CD4-positive, alpha-beta memory T cell (primary cell): ENCODE results near the gene SAMD4B. TPM values are rescaled to one million over a fixed set of nuclear protein-coding genes. Genes with fewer than 3 reads are reported as not detected.
"Not testable (repeated sequence)": the region's sequence is repeated elsewhere in the genome, so short reads cannot be mapped to it uniquely, and the experiment has no call there.

Source experiments
- CTCF ChIA-PET: fragments of 350-600 bp; sonication (Branson Sonifier 250); formaldehyde crosslinking; loops from one replicate; lab custom pipeline; 2021; ENCODE audit warnings: inconsistent platforms; ENCODE audit not compliant: partially characterized antibody; lab: Charles Lee
- POLR2A ChIA-PET: fragments of 350-600 bp; sonication (Branson Sonifier 250); formaldehyde crosslinking; loops from one replicate; lab custom pipeline; 2021; ENCODE audit not compliant: partially characterized antibody; lab: Charles Lee
- DNase-seq, 5 donors: peaks; one replicate each; pipeline versions ENCODE4 v3.0.0 to v3.0.0-alpha.2; 2020 to 2022; ENCODE audit warnings: mixed read lengths in 1 of 5
- H3K27ac ChIP-seq: one replicate; pipeline ENCODE4 v1.7.0; 2013; ENCODE audit warnings: low read depth, low read length
- H3K27me3 ChIP-seq: 2 replicates; pipeline ENCODE4 v1.7.0; 2013; ENCODE audit warnings: mild to moderate bottlenecking, low read length, moderate library complexity; ENCODE audit not compliant: insufficient read depth
- H3K36me3 ChIP-seq: 2 replicates; pipeline ENCODE4 v1.7.0; 2013; ENCODE audit warnings: mild to moderate bottlenecking, low read length, moderate library complexity; ENCODE audit not compliant: insufficient read depth
- H3K4me1 ChIP-seq: 2 replicates; pipeline ENCODE4 v1.7.0; 2013; ENCODE audit warnings: mild to moderate bottlenecking, low read length, moderate library complexity; ENCODE audit not compliant: insufficient read depth
- H3K4me3 ChIP-seq, 2 donors: one replicate each; pipeline ENCODE4 v1.7.0; 2013; ENCODE audit warnings: low read length in 2 of 2, mild to moderate bottlenecking in 1 of 2
- H3K9me3 ChIP-seq, 2 donors: one replicate each; pipeline ENCODE4 v1.7.0; 2013; ENCODE audit warnings: low read length in 2 of 2, control low read depth in 1 of 2; ENCODE audit not compliant: control insufficient read depth in 1 of 2
- H3K27ac Mint-ChIP-seq, 7 donors: one replicate each; pipeline ENCODE4 v1.8.0; 2020 to 2021; ENCODE audit warnings: mixed read lengths in 7 of 7, mild to moderate bottlenecking in 6 of 7, inconsistent platforms in 3 of 7, moderate library complexity in 3 of 7
- H3K27me3 Mint-ChIP-seq, 2 donors: one replicate each; pipeline ENCODE4 v1.8.0; 2020 to 2021; ENCODE audit warnings: mixed read lengths in 2 of 2
- H3K36me3 Mint-ChIP-seq, 2 donors: one replicate each; pipeline ENCODE4 v1.8.0; 2020 to 2021; ENCODE audit warnings: mixed read lengths in 2 of 2, inconsistent platforms in 1 of 2, mild to moderate bottlenecking in 1 of 2
- H3K4me1 Mint-ChIP-seq, 4 donors: one replicate each; pipeline ENCODE4 v1.8.0; 2020 to 2021; ENCODE audit warnings: mixed read lengths in 4 of 4, mild to moderate bottlenecking in 1 of 4
- H3K4me3 Mint-ChIP-seq, 8 donors: one replicate each; pipeline ENCODE4 v1.8.0; 2020 to 2021; ENCODE audit warnings: mixed read lengths in 8 of 8, mild to moderate bottlenecking in 7 of 8, moderate library complexity in 6 of 8, inconsistent platforms in 3 of 8
- H3K9me3 Mint-ChIP-seq, 8 donors: one replicate each; pipeline ENCODE4 v1.8.0; 2020 to 2021; ENCODE audit warnings: mixed read lengths in 8 of 8, mild to moderate bottlenecking in 5 of 8, inconsistent platforms in 3 of 8, moderate library complexity in 1 of 8
- intact Hi-C: fragments of 100-400 bp; cut with micrococcal nuclease; formaldehyde crosslinking; loops from one replicate; pipeline ENCODE4 v1.15.1; 2023
- polyA plus RNA-seq, 2 donors: library from polyadenylated mRNA; unstranded; fragments of 300-500 nt; fragmentation: Illumina TruSeq; gene quantifications; one replicate each; pipeline ENCODE4 v1.2.3, GENCODE V29; 2021
- total RNA-seq, 2 experiments: library from RNA; stranded (reverse); gene quantifications; one replicate each; pipeline ENCODE4 v1.2.3, GENCODE V29; 2021

Gene SAMD4B
- total and polyA plus RNA-seq, 4 experiments from 2014 or later: 7.3 to 79.6 (median 42.6) TPM

DNA sequence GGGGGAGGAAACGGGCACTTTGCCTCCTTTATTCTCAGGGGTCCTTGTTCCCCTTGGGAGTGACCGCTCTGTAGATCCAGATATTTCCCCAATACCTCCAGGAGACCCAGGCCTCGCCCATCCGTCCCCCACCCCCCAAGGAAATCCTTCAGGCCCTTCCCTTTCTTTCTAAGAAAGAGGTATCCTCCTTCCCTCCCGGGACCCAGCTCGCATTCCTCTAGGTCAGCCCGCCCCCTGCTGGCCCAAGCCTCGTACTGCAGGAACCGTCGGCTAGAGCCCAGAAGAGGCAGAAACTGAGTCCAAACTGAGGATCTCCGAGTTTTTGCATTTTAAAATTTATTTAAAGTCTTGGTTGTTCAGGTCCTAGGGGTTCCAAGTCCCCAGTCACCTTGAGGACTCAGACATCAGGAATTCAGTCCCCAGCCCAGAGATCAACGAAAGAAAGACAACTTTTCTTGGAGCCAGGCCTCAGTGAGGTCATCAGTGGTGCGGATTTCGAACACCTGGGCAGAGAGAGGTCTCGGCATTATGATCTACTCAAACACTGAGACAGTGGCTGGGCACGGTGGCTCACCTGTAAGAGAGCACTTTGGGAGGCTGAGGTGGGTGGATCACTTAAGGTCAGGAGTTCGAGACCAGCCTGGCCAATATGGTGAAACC, 14.0 kb upstream of the SAMD4B start:
- peaks cover 30% of the 10 kb centered on the region for H3K36me3 ChIP-seq
- H3K27me3 ChIP-seq: no peaks in the 10 kb centered on the region
- peaks cover 64% of the 10 kb centered on the region for H3K4me1 ChIP-seq
- peak; percentile 67 to 77 (median 73) for DNase-seq
- H3K27me3 Mint-ChIP-seq: no peaks in the 10 kb centered on the region
- H3K4me1 Mint-ChIP-seq: peaks cover 21 to 51% (median 34%) of the 10 kb centered on the region in 4 donors
- H3K27ac ChIP-seq: peak overlapping the region; percentile 18
- peak overlapping the region; percentile 73 to 92 (median 87) for H3K27ac Mint-ChIP-seq
- H3K9me3 ChIP-seq: no peaks in the 10 kb centered on the region
- POLR2A ChIA-PET: interaction anchor here (0.7 to 2.5 kb wide), 9 partner anchors 8 to 245 kb away, joined by 3 to 12 read pairs (median 3); partner anchors contain the start of genes GMFG, MED29, PAF1 and PAK4
- no peak overlapping the region for H3K4me3 ChIP-seq
- CTCF ChIA-PET: interaction anchor here (0.7 to 6.4 kb wide), 15 partner anchors 8 to 366 kb away, joined by 3 to 57 read pairs (median 5); partner anchors contain the start of genes GMFG, PAK4 and SAMD4B
- peak overlapping the region in 4 of 8 donors; percentile 32 to 78 (median 58) for H3K4me3 Mint-ChIP-seq
- no peaks in the 10 kb centered on the region for H3K9me3 Mint-ChIP-seq
- H3K36me3 Mint-ChIP-seq: peaks cover 14 to 52% of the 10 kb centered on the region in 2 donors
- intact Hi-C loops: loop anchor here (1.0 to 10.0 kb wide), 4 partner anchors 116 to 276 kb away; partner anchors contain the start of gene EID2B

DNA sequence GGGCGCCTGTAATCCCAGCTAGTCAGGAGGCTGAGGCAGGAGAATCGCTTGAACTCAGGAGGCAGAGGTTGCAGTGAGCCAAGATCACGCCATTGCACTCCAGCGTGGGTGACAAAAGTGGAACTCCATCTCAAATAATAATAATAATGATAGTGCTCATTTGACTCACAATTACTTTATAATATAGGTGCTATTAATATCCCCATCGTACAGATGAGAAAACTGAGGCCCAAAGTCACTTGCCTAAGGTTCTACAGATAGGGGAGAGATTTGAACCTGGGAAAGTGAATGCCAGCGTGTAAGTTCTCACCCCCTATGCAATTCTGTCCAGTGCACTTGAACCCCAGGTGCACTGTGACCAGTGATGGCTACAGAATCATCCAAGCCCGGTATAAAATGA, 12.3 kb upstream of the SAMD4B start:
- H3K36me3 ChIP-seq: peaks cover 30% of the 10 kb centered on the region
- intact Hi-C loops: loop anchor here (5.0 to 10.0 kb wide), 2 partner anchors 205 to 278 kb away; partner anchors contain the start of gene EID2B
- H3K4me1 Mint-ChIP-seq: peaks cover 25 to 67% (median 41%) of the 10 kb centered on the region in 4 donors
- CTCF ChIA-PET: interaction anchor here (0.7 to 6.4 kb wide), 5 partner anchors 13 to 207 kb away, joined by 3 to 57 read pairs (median 3); partner anchors contain the start of genes PAK4 and SAMD4B
- no peak overlapping the region for H3K4me3 ChIP-seq
- no peaks in the 10 kb centered on the region for H3K9me3 ChIP-seq
- no peaks in the 10 kb centered on the region for H3K27me3 Mint-ChIP-seq
- no peak for DNase-seq
- H3K4me1 ChIP-seq: peaks cover 82% of the 10 kb centered on the region
- H3K27ac Mint-ChIP-seq: peak overlapping the region in 5 of 7 donors; percentile 15 to 63 (median 25)
- H3K4me3 Mint-ChIP-seq: peak overlapping the region in 2 of 8 donors; percentile 20 to 22
- H3K9me3 Mint-ChIP-seq: no peaks in the 10 kb centered on the region
- no peaks in the 10 kb centered on the region for H3K27me3 ChIP-seq
- peaks cover 14 to 61% of the 10 kb centered on the region in 2 donors for H3K36me3 Mint-ChIP-seq
- POLR2A ChIA-PET: interaction anchor here (0.6 to 0.7 kb wide), 2 partner anchors 12 to 208 kb away, joined by 3 read pairs; partner anchors contain the start of gene SAMD4B
- H3K27ac ChIP-seq: no peak overlapping the region

DNA sequence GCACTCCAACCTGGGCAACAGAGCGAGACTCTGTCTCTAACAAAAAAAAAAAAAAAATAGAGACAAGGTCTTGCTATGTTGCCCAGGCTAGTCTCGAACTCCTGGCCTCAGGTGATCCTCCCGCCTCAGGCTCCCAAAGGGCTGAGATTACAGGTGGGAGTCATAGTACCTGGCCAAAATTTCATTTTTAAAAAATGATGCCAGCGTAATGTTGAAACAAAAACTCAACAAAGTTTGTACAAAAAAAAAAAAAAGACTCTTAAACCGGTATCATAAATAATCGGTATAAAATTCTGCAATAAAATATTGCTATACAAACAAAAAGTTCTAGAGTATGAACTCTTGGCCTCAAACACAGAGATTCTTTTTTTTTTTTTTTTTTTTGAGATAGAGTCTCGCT, 9.9 kb upstream of the SAMD4B start:
- intact Hi-C loops: no loop called here
- DNase-seq: no peak
- H3K27ac Mint-ChIP-seq: no peak overlapping the region
- H3K4me1 Mint-ChIP-seq: peaks cover 33 to 81% (median 58%) of the 10 kb centered on the region in 4 donors
- H3K36me3 Mint-ChIP-seq: peaks cover 22 to 58% of the 10 kb centered on the region in 2 donors
- POLR2A ChIA-PET: interaction anchor here (0.6 to 1.0 kb wide), 3 partner anchors 10 to 121 kb away, joined by 3 to 5 read pairs (median 3); partner anchors contain the start of gene SAMD4B
- Histone ChIP-seq H3K27me3 (no peaks in the 10 kb centered on the region), H3K4me3 (no peak overlapping the region), H3K4me1 (peaks cover 91% of the 10 kb centered on the region), H3K36me3 (peaks cover 21% of the 10 kb centered on the region), H3K9me3 (no peaks in the 10 kb centered on the region), H3K27ac (no peak overlapping the region)
- H3K4me3 Mint-ChIP-seq: peak overlapping the region in 6 of 8 donors; percentile 43 to 73 (median 67)
- no peaks in the 10 kb centered on the region for H3K9me3 Mint-ChIP-seq
- CTCF ChIA-PET: interaction anchor here (1.0 to 1.1 kb wide), 2 partner anchors 66 to 70 kb away, joined by 3 read pairs; no protein-coding TSS in a partner anchor
- no peaks in the 10 kb centered on the region for H3K27me3 Mint-ChIP-seq

DNA sequence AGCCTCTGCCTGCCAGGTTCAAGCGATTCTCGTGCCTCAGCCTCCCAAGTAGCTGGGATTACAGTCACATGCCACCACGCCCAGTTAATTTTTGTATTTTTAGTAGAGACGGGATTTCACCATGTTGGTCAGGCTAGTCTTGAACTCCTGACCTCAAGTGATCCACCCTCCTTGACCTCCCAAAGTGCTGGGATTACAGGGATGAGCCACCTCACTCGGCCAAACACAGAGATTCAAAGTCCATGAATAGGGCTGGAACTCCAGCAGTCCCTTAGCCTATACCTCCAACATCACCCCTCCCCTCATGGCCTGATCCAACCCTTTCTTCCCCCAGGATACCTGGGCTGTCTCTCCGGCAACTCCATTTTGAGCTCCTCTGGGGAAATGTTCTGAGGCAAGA, 9.5 kb upstream of the SAMD4B start:
- peak overlapping the region; percentile 30 to 96 (median 67) for H3K27ac Mint-ChIP-seq

DNA sequence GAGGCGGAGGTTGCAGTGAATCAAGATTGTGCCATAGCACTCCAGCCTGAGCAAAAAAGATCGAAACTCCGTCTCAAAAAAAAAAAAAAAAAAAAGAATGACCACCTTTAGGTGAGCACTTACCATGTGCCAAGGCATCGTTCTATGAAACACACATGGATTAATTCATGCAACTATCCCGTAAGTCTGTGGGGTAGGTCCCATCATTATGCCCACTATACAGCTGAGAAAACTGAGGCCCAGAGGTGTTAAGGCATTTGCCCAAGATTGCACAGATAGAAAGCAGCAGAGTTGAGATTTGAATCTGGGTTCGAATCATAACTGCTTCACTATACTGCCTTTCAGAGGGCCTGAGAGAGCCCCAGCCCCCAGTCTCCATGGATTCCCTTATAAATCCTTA, 8.7 kb upstream of the SAMD4B start:
- H3K27ac ChIP-seq: peak overlapping the region; percentile 19
- Mint-ChIP-seq H3K4me1 (peaks cover 34 to 82% (median 60%) of the 10 kb centered on the region in 4 donors), H3K9me3 (no peaks in the 10 kb centered on the region), H3K27me3 (no peaks in the 10 kb centered on the region), H3K36me3 (peaks cover 18 to 49% of the 10 kb centered on the region in 2 donors), H3K27ac (peak overlapping the region; percentile 70 to 96 (median 87)), H3K4me3 (peak overlapping the region; percentile 57 to 100 (median 81))
- H3K4me1 ChIP-seq: peaks cover 85% of the 10 kb centered on the region
- H3K27me3 ChIP-seq: no peaks in the 10 kb centered on the region
- CTCF ChIA-PET: interaction anchor here (1.0 to 1.2 kb wide), 2 partner anchors 72 to 211 kb away, joined by 3 to 6 read pairs; no protein-coding TSS in a partner anchor
- no peak for DNase-seq
- H3K9me3 ChIP-seq: no peaks in the 10 kb centered on the region
- H3K36me3 ChIP-seq: peaks cover 15% of the 10 kb centered on the region
- H3K4me3 ChIP-seq: no peak overlapping the region
- intact Hi-C loops: no loop called here
- POLR2A ChIA-PET: interaction anchor here (0.8 to 1.0 kb wide), 2 partner anchors 78 to 96 kb away, joined by 3 to 5 read pairs; no protein-coding TSS in a partner anchor

More for the DNA sequence above, 9.5 kb upstream of the SAMD4B start:
- POLR2A ChIA-PET: interaction anchor here (0.6 to 1.0 kb wide), 4 partner anchors 9 to 121 kb away, joined by 3 to 5 read pairs (median 3); partner anchors contain the start of gene SAMD4B
- H3K4me1 Mint-ChIP-seq: peaks cover 33 to 82% (median 61%) of the 10 kb centered on the region in 4 donors
- DNase-seq, H3K27ac ChIP-seq, H3K9me3 ChIP-seq, H3K4me3 ChIP-seq, H3K27me3 ChIP-seq, intact Hi-C loops, H3K9me3 Mint-ChIP-seq, H3K27me3 Mint-ChIP-seq: not testable (repeated sequence)
- CTCF ChIA-PET: interaction anchor here (0.6 to 1.1 kb wide), 3 partner anchors 65 to 121 kb away, joined by 3 read pairs; no protein-coding TSS in a partner anchor
- peaks cover 22 to 56% of the 10 kb centered on the region in 2 donors for H3K36me3 Mint-ChIP-seq
- Histone ChIP-seq H3K36me3 (peaks cover 19% of the 10 kb centered on the region), H3K4me1 (peaks cover 91% of the 10 kb centered on the region)
- H3K4me3 Mint-ChIP-seq: peak overlapping the region; percentile 43 to 77 (median 70)

DNA sequence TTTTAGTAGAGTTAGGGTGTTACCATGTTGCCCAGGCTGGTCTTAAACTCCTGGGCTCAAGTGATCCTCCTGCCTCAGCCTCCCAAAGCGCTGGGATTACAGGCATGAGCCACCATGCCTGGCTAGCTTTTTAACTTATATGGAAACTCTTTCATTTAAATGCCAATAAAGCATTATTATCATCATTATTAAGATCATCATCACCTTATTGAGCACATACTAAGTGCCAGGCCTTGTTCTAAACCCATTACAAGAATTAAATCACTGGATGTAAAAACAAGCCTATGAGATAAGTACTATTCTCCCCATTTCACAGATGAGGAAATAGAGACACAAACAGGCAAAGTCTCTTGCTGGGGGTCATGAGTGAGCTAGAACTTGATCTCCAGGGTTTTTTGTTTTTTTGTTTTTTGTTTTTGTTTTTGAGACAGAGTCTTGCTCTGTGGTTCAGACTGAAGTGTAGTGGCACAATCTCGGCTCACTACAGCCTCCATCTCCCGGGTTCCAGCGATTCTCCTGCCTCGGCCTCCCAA, 7.7 kb upstream of the SAMD4B start:
- ChIA-PET CTCF (interaction anchor here (1.0 to 1.6 kb wide), 4 partner anchors 67 to 214 kb away, joined by 3 to 6 read pairs (median 6); partner anchors contain the start of gene RPS16), POLR2A (interaction anchor here (0.9 to 2.7 kb wide), 8 partner anchors 9 to 940 kb away, joined by 3 to 21 read pairs (median 10); partner anchors contain the start of genes PLEKHG2, RPS16 and ZFP36)
- peak overlapping the region; percentile 97 to 100 (median 98) for H3K4me3 Mint-ChIP-seq
- Histone ChIP-seq H3K4me1 (peaks cover 75% of the 10 kb centered on the region), H3K9me3 (no peaks in the 10 kb centered on the region), H3K4me3 (peak overlapping the region; percentile 67 to 99), H3K27ac (peak overlapping the region; percentile 88), H3K27me3 (no peaks in the 10 kb centered on the region), H3K36me3 (peaks cover 5% of the 10 kb centered on the region)
- DNase-seq: no peak
- H3K36me3 Mint-ChIP-seq: peaks cover 11 to 39% of the 10 kb centered on the region in 2 donors
- H3K4me1 Mint-ChIP-seq: peaks cover 31 to 74% (median 52%) of the 10 kb centered on the region in 4 donors
- intact Hi-C loops: no loop called here
- no peaks in the 10 kb centered on the region for H3K27me3 Mint-ChIP-seq
- H3K27ac Mint-ChIP-seq: peak overlapping the region; percentile 96 to 100 (median 99)
- H3K9me3 Mint-ChIP-seq: no peaks in the 10 kb centered on the region
